ENCODE measurements around the gene TBX2.
A peak's percentile ranks its signal among the peaks of the same experiment; 100 is the strongest.
"Not testable (repeated sequence)": the region's sequence is repeated elsewhere in the genome, so short reads cannot be mapped to it uniquely, and the experiment has no call there.

Gene TBX2

DNA sequence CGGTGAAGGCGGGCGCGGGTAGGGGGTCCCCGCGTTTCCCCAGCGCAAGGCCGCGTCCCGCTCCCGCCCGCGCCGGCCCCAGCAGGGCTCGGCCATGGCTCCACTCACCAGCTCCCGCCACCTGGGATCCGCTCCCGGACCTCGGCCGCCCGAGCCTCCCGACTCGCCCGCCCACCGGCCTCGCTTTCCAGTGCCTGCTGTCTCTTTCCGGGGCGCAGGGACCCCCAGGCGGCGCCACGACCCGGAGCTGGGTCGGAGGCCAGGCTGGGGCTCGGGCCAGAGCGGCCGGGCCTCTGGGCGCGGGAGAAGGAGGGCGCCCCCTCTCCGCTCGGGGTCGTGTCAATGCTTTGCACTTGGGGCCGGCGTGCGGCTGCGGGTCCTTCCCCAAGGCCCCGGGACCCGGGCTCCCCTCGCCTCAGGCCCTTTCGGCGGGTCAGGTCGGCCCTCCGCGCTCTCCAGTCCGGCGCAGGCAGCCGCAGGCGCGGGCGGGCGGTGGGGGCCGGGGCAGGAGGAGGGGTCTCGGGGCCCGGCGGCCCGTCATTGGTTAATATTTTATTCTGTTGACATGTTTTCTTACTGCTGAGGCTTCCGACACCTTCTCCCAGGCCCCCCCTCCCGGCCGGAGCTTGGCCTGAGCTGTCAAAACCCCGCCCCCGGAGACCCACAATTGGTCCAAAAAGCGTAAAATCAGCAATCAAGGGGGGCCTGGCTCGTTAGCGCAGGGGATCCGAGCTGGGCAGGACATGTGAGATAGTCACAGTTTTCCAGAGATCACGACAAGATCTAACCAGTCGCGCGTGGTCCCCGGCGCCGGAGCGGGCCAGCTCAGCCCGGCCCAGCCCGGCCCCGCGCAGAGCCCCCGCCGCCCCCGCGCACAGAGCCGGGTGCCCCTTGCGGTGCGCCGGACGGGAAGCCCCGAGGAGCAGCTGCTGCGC lies at the start of gene TBX2:
TSS of gene TBX2 (plus strand) at position 713 of the 935 bp plus-strand sequence. CDS start 334 bp downstream, outside the sequence.
- Mint-ChIP-seq H3K4me1 (peaks cover 41% of the 10 kb centered on the region), H3K4me3 (peak within 1 kb of the TSS; percentile 84), H3K27ac (peak within 1 kb of the TSS; percentile 87), H3K36me3 (peaks cover 6% of the 10 kb centered on the region), H3K27me3 (peaks cover 46% of the 10 kb centered on the region), H3K9me3 (no peaks in the 10 kb centered on the region)

- Mint-ChIP-seq H3K27me3 (no peaks in the 10 kb centered on the region), H3K9me3 (no peaks in the 10 kb centered on the region)
Measured at GRCh38 chr17:61351745-61352407, 47.8 kb upstream of the TBX2 start.

DNA sequence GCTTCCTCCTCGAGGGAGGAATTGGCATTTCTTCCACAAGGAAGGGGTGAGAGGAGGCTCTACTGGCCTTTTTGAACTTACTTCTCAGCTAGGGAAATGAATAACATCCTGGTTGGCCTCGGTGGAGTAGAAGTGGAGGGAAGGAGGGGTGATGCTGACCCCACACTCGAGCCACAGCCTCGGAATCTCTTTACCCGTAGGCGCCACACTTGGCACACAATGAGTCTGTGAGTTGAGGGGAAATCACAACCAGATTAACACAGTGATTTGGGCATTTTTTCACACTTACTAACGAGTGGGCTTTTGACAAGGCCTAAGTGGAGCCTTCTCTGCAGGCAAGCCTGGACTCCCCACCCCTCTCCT lies 47.3 kb upstream of the TBX2 start:
- Mint-ChIP-seq H3K4me3 (no peak overlapping the region), H3K4me1 (no peaks in the 10 kb centered on the region), H3K36me3 (no peaks in the 10 kb centered on the region), H3K27ac (no peak overlapping the region), H3K9me3 (no peaks in the 10 kb centered on the region), H3K27me3 (no peaks in the 10 kb centered on the region)

More at GRCh38 chr17:61351745-61352407, 47.8 kb upstream of the TBX2 start:
- no peak overlapping the region for H3K4me3 Mint-ChIP-seq
- H3K36me3 Mint-ChIP-seq = no peaks in the 10 kb centered on the region
- H3K27ac Mint-ChIP-seq = no peak overlapping the region
- no peaks in the 10 kb centered on the region for H3K4me1 Mint-ChIP-seq

GRCh38 chr17:61352781-61353491 lies 46.7 kb upstream of the TBX2 start:
- Mint-ChIP-seq H3K9me3 (no peaks in the 10 kb centered on the region), H3K27ac (no peak overlapping the region), H3K4me1 (no peaks in the 10 kb centered on the region), H3K4me3 (no peak overlapping the region), H3K27me3 (no peaks in the 10 kb centered on the region), H3K36me3 (no peaks in the 10 kb centered on the region)

- Mint-ChIP-seq H3K4me1 (no peaks in the 10 kb centered on the region), H3K4me3 (no peak overlapping the region), H3K27me3 (no peaks in the 10 kb centered on the region), H3K9me3 (no peaks in the 10 kb centered on the region), H3K36me3 (no peaks in the 10 kb centered on the region), H3K27ac (no peak overlapping the region)
Measured at GRCh38 chr17:61353615-61354014, 46.0 kb upstream of the TBX2 start.

- Mint-ChIP-seq H3K27me3 (no peaks in the 10 kb centered on the region), H3K9me3 (no peaks in the 10 kb centered on the region), H3K36me3 (no peaks in the 10 kb centered on the region), H3K4me3 (no peak overlapping the region), H3K27ac (no peak overlapping the region), H3K4me1 (no peaks in the 10 kb centered on the region)
Measured at GRCh38 chr17:61354895-61355874, 44.5 kb upstream of the TBX2 start.

GRCh38 chr17:61357061-61357460 lies 42.6 kb upstream of the TBX2 start:
- H3K36me3 Mint-ChIP-seq, H3K4me1 Mint-ChIP-seq, H3K27ac Mint-ChIP-seq, H3K9me3 Mint-ChIP-seq, H3K4me3 Mint-ChIP-seq, H3K27me3 Mint-ChIP-seq: not testable (repeated sequence)

DNA sequence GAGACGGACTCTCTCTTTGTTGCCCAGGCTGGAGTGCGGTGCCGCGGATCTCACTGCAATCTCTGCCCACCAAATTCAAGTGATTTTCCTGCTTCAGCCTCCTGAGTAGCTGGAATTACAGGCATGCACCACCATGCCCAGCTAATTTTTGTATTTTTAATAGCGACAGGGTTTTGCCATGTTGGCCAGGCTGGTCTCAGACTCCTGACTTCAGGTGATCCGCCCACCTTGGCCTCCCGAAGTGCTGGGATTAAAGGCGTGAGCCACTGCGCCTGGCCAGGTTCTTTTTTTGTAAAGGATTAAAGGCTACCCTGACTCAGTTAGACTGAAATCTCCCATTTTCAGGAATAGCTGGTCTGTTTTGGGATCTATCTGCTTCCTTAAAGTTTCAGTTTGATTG lies 40.1 kb upstream of the TBX2 start:
- not testable (repeated sequence) for H3K4me1 Mint-ChIP-seq, H3K9me3 Mint-ChIP-seq, H3K27ac Mint-ChIP-seq, H3K4me3 Mint-ChIP-seq, H3K27me3 Mint-ChIP-seq, H3K36me3 Mint-ChIP-seq

DNA sequence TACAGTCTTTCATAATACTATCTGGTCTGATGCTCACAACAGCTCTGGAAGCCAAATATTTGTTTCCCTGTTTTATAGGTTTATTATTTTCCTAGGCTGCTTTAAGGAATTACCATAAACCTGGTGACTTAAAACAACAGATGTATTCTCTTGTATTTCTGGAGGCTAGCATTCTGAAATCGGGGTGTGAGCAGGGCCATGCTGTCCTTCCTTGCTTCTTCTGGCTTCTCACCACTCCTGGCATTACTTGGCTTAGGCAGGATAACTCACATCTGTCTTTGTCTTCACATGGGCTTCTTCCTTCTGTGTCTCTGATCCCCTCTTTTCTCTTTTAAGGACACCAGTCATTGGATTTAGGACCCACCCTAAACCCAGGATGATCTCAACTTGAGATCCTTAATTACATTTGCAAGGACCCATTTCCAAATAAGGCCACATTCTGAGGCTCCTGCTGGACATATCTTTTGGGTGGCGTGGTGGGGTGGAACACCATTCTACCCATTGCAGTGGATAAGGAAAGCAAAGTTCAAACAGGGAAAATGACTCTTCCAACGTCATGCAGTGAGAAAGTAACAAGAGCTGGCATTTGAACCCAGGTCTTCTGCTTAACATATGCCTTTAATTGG lies 39.2 kb upstream of the TBX2 start:
- no peak overlapping the region for H3K27ac Mint-ChIP-seq
- no peaks in the 10 kb centered on the region for H3K4me1 Mint-ChIP-seq
- H3K36me3 Mint-ChIP-seq = no peaks in the 10 kb centered on the region
- H3K27me3 Mint-ChIP-seq = no peaks in the 10 kb centered on the region
- H3K4me3 Mint-ChIP-seq = no peak overlapping the region
- H3K9me3 Mint-ChIP-seq = no peaks in the 10 kb centered on the region

GRCh38 chr17:61361084-61361483 lies 38.6 kb upstream of the TBX2 start:
- Mint-ChIP-seq H3K9me3 (no peaks in the 10 kb centered on the region), H3K27me3 (no peaks in the 10 kb centered on the region), H3K36me3 (no peaks in the 10 kb centered on the region), H3K4me1 (no peaks in the 10 kb centered on the region), H3K4me3 (no peak overlapping the region), H3K27ac (no peak overlapping the region)

DNA sequence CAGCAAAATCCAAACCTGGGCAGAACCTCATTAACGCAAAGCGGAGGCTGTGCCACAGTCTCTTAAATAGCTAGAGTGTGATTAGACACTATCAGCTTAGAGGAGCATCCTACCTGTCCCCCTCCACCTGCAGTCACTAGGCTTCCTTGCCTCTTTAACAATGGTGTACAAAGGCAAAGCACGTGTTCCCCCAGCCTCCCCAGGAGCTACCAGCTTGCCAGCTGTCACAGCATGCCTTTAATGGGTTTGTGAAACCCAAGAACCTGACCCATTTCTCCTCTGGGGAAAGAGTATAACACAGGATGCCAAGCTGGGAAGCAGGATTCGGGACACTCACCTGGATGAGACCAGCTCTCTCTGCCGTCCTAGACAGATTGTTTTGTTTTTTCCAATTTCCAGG lies 37.2 kb upstream of the TBX2 start:
- no peak overlapping the region for H3K27ac Mint-ChIP-seq
- H3K36me3 Mint-ChIP-seq = no peaks in the 10 kb centered on the region
- H3K4me3 Mint-ChIP-seq = no peak overlapping the region
- no peaks in the 10 kb centered on the region for H3K4me1 Mint-ChIP-seq
- no peaks in the 10 kb centered on the region for H3K27me3 Mint-ChIP-seq
- no peaks in the 10 kb centered on the region for H3K9me3 Mint-ChIP-seq

GRCh38 chr17:61362852-61363600 lies 36.6 kb upstream of the TBX2 start:
- no peak overlapping the region for H3K27ac Mint-ChIP-seq
- no peak overlapping the region for H3K4me3 Mint-ChIP-seq
- no peaks in the 10 kb centered on the region for H3K4me1 Mint-ChIP-seq
- H3K27me3 Mint-ChIP-seq = no peaks in the 10 kb centered on the region
- no peaks in the 10 kb centered on the region for H3K36me3 Mint-ChIP-seq
- no peaks in the 10 kb centered on the region for H3K9me3 Mint-ChIP-seq

GRCh38 chr17:61363601-61364462 lies 35.8 kb upstream of the TBX2 start:
- Mint-ChIP-seq H3K27me3 (no peaks in the 10 kb centered on the region), H3K9me3 (no peaks in the 10 kb centered on the region), H3K36me3 (no peaks in the 10 kb centered on the region), H3K27ac (no peak overlapping the region), H3K4me3 (no peak overlapping the region), H3K4me1 (no peaks in the 10 kb centered on the region)
